Caco-2 (cell line): ENCODE results near the gene AMBP. TPM values are rescaled to one million over a fixed set of nuclear protein-coding genes. Genes with fewer than 3 reads are reported as not detected.

Experiments used
- BruUV-seq: library from RNA; stranded (reverse); fragments of 400-500 nt; replicated peaks from 2 replicates; lab custom pipeline; 2021; lab: Mats Ljungman, UMichigan
- CTCF ChIA-PET: fragments of 300-600 bp; sonication (Branson Sonifier 250); formaldehyde crosslinking; loops from one replicate; lab custom pipeline; 2022; ENCODE audit warnings: antibody characterized with exemption; lab: Charles Lee
- POLR2A ChIA-PET: fragments of 300-600 bp; sonication (Branson Sonifier 250); formaldehyde crosslinking; loops from one replicate; lab custom pipeline; 2022; ENCODE audit warnings: antibody characterized with exemption; lab: Charles Lee
- DNase-seq, 2 experiments: peaks; one replicate each; pipeline versions ENCODE4 v3.0.0 to v3.0.0-alpha.2; 2020 to 2022
- H3K27me3 ChIP-seq: replicated peaks from 2 replicates; pipeline ENCODE4 v1.6.0; 2011; ENCODE audit warnings: low read length; ENCODE audit not compliant: control insufficient read depth, insufficient read depth
- H3K36me3 ChIP-seq: 2 replicates; pipeline ENCODE4 v1.5.1; 2011; ENCODE audit warnings: low read length; ENCODE audit not compliant: control insufficient read depth, insufficient read depth
- H3K4me1 ChIP-seq: fragments of 250-450 bp; sonication (Bioruptor Pico); 2 replicates; pipeline ENCODE4 v1.5.1; 2020; ENCODE audit warnings: mild to moderate bottlenecking
- H3K4me3 ChIP-seq: 2 replicates; pipeline ENCODE4 v1.5.1; 2011; ENCODE audit warnings: low read depth, mild to moderate bottlenecking, control low read depth, low read length
- H3K9me3 ChIP-seq: fragments of 250-450 bp; sonication (Bioruptor Pico); 2 replicates; pipeline ENCODE4 v1.5.1; 2020; ENCODE audit warnings: mild to moderate bottlenecking, moderate library complexity
- H3K27ac Mint-ChIP-seq: one replicate; pipeline ENCODE4 v1.8.0; 2022; ENCODE audit warnings: mixed read lengths; ENCODE audit not compliant: unreplicated experiment
- H3K27me3 Mint-ChIP-seq: one replicate; pipeline ENCODE4 v1.8.0; 2022; ENCODE audit warnings: mixed read lengths; ENCODE audit not compliant: insufficient read depth, unreplicated experiment
- H3K36me3 Mint-ChIP-seq: one replicate; pipeline ENCODE4 v1.8.0; 2022; ENCODE audit warnings: mild to moderate bottlenecking, mixed read lengths; ENCODE audit not compliant: insufficient read depth, unreplicated experiment
- H3K4me1 Mint-ChIP-seq: one replicate; pipeline ENCODE4 v1.8.0; 2022; ENCODE audit warnings: low read depth, mixed read lengths; ENCODE audit not compliant: unreplicated experiment
- H3K4me3 Mint-ChIP-seq: one replicate; pipeline ENCODE4 v1.8.0; 2022; ENCODE audit warnings: mild to moderate bottlenecking, moderate library complexity, mixed read lengths; ENCODE audit not compliant: unreplicated experiment
- H3K9me3 Mint-ChIP-seq: one replicate; pipeline ENCODE4 v1.8.0; 2022; ENCODE audit warnings: mixed read lengths; ENCODE audit not compliant: unreplicated experiment
- intact Hi-C: fragments of 100-400 bp; cut with micrococcal nuclease; formaldehyde crosslinking; loops from one replicate; pipeline ENCODE4 v1.10.0; 2022; ENCODE audit not compliant: unreplicated experiment
- total RNA-seq: library from RNA; stranded (reverse); gene quantifications from 2 replicates; pipeline ENCODE4 v1.2.3, GENCODE V29; 2022
- TF ChIP-seq, protein P1 (sequence below), 2 experiments: fragments of 200-600 bp in 1 of 2; IDR thresholded peaks; 1 replicate in 1 of 2; 2 replicates in 1 of 2; pipeline versions ENCODE4 v1.5.1 to v1.8.0; 2011 to 2022; ENCODE audit warnings: antibody characterized with exemption in 1 of 2, control low read depth in 1 of 2, inconsistent platforms in 1 of 2, low read depth in 1 of 2, low read length in 1 of 2, mild to moderate bottlenecking in 1 of 2, moderate library complexity in 1 of 2; ENCODE audit not compliant: insufficient read depth in 1 of 2, severe bottlenecking in 1 of 2, unreplicated experiment in 1 of 2

AMBP gene
- total RNA-seq, 1 experiment from 2014 or later: 2.2 TPM

DNA sequence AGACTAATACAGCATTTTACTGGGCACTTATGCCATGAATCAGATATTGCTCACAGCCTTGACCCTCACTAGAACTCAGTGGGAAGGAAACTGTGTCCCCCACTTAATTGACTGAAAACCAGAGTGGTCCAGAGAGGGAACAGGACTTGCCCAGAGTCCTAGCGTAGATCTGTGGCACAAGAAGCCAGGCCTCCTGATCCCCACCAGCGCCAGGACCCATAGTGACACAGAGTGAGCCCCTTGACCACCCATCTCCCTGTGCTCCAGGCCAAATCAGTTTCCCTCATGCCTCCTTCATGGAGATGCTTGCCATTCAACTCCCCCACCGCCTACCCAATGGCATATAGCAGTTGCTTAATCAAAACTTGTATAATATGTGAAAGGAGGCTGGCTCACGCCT is 12.7 kb upstream of the AMBP start:
- Histone ChIP-seq H3K4me1 (no peaks in the 10 kb centered on the region), H3K4me3 (no peak overlapping the region), H3K9me3 (no peaks in the 10 kb centered on the region), H3K36me3 (peaks cover 11% of the 10 kb centered on the region), H3K27me3 (no peaks in the 10 kb centered on the region)
- no peaks in the 10 kb centered on the region for H3K9me3 Mint-ChIP-seq
- H3K36me3 Mint-ChIP-seq: peaks cover 16% of the 10 kb centered on the region
- no peak for DNase-seq
- no peak overlapping the region for H3K27ac Mint-ChIP-seq
- no peaks in the 10 kb centered on the region for H3K27me3 Mint-ChIP-seq
- CTCF ChIA-PET: interaction anchor here (0.7 to 1.9 kb wide), 2 partner anchors 8 to 200 kb away, joined by 3 to 5 read pairs; no protein-coding TSS in a partner anchor
- TF ChIP-seq, protein P1, sequence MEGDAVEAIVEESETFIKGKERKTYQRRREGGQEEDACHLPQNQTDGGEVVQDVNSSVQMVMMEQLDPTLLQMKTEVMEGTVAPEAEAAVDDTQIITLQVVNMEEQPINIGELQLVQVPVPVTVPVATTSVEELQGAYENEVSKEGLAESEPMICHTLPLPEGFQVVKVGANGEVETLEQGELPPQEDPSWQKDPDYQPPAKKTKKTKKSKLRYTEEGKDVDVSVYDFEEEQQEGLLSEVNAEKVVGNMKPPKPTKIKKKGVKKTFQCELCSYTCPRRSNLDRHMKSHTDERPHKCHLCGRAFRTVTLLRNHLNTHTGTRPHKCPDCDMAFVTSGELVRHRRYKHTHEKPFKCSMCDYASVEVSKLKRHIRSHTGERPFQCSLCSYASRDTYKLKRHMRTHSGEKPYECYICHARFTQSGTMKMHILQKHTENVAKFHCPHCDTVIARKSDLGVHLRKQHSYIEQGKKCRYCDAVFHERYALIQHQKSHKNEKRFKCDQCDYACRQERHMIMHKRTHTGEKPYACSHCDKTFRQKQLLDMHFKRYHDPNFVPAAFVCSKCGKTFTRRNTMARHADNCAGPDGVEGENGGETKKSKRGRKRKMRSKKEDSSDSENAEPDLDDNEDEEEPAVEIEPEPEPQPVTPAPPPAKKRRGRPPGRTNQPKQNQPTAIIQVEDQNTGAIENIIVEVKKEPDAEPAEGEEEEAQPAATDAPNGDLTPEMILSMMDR (IDR thresholded peaks at IDR 0.05; ENCODE audit: insufficient read depth in 1 of 2, low read depth in 1 of 2, low read length in 1 of 2, severe bottlenecking in 1 of 2, unreplicated experiment in 1 of 2): no peak
- BruUV-seq: no TSS peak
- POLR2A ChIA-PET: interaction anchor here (0.6 kb wide), 1 partner anchor 53 kb away, joined by 4 read pairs; no protein-coding TSS in a partner anchor
- intact Hi-C loops: no loop called here
- H3K4me1 Mint-ChIP-seq: no peaks in the 10 kb centered on the region
- no peak overlapping the region for H3K4me3 Mint-ChIP-seq

DNA sequence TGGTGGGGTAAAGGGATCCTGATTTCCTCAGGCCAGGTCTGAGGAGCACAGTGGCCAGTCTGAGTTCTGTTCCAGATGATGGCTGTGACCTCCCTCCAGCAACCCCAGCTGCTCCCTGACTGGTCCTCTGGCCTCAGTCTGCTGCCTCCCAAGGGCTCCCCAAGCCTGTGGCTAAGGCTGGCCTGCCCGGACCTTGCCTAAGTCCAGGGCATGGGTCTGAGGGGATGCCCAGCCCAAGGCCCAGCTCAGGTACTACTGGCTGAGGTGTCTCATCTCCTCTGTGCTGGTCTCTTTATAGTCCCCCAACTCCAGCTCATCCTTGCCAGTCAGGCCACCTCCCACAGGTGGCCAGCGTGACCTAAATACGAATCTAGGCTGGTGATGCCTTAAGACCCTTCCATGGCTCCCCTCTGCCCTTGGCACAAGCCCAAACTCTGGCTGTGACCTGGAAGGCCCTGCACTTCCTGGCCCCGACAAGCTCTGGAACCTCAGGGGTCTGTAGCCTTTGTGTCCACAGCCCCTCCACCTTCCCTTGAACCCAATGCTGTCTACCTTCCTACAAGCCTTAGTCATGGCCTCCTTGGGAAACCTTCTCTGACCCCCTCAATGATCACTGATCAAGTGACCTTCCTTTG is 11.2 kb upstream of the AMBP start:
- H3K4me1 ChIP-seq: no peaks in the 10 kb centered on the region
- CTCF ChIA-PET: no interaction called here
- H3K4me3 ChIP-seq: no peak overlapping the region
- peaks cover 6% of the 10 kb centered on the region for H3K36me3 ChIP-seq
- H3K27ac Mint-ChIP-seq: no peak overlapping the region
- no peaks in the 10 kb centered on the region for H3K27me3 Mint-ChIP-seq
- TF ChIP-seq, protein P1 (IDR thresholded peaks at IDR 0.05; ENCODE audit: insufficient read depth in 1 of 2, low read depth in 1 of 2, low read length in 1 of 2, severe bottlenecking in 1 of 2, unreplicated experiment in 1 of 2): no peak
- no peaks in the 10 kb centered on the region for H3K9me3 Mint-ChIP-seq
- no peaks in the 10 kb centered on the region for H3K4me1 Mint-ChIP-seq
- H3K27me3 ChIP-seq: no peaks in the 10 kb centered on the region
- POLR2A ChIA-PET: interaction anchor here (1.3 kb wide), 1 partner anchor 10 kb away, joined by 4 read pairs; no protein-coding TSS in a partner anchor
- intact Hi-C loops: no loop called here
- no peak overlapping the region for H3K4me3 Mint-ChIP-seq
- peaks cover 20% of the 10 kb centered on the region for H3K36me3 Mint-ChIP-seq
- no peaks in the 10 kb centered on the region for H3K9me3 ChIP-seq
- no peak for DNase-seq
- no TSS peak for BruUV-seq

DNA sequence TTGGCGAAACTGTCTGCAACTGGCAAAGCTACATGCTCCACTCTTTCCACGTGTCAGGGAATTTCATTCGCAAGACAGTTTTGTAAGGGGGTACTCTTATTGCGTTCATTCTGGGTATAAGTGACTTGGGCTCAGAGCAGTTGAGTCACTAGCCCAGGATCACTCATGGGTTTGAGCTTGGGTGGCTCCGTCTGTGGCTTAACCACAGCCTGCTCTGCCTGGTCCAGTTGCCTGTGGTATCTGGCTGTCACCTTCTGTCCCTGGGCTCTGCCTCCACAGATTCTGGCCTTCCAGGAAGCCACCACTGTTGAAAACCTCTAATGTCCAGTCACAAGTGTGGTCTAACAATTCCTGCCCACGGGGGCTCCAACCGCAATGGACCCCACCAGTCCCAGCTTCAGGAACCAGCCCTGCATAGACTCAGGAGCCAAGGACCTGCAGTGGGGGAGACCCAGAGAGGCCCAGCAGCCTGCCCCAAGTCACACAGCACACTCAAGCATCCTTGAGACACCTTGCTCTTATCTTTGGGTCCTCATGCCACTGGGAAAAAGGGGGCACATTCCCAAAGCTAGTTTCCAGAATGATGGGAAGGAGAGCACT is 10.6 kb upstream of the AMBP start:
- no peak for DNase-seq
- Histone ChIP-seq H3K36me3 (peaks cover 5% of the 10 kb centered on the region), H3K27me3 (no peaks in the 10 kb centered on the region), H3K9me3 (no peaks in the 10 kb centered on the region), H3K4me3 (no peak overlapping the region), H3K4me1 (no peaks in the 10 kb centered on the region)
- H3K27me3 Mint-ChIP-seq: no peaks in the 10 kb centered on the region
- H3K36me3 Mint-ChIP-seq: peaks cover 20% of the 10 kb centered on the region
- ChIA-PET POLR2A (interaction anchor here (1.3 kb wide), 1 partner anchor 11 kb away, joined by 4 read pairs; no protein-coding TSS in a partner anchor), CTCF (interaction anchor here (0.6 kb wide), 1 partner anchor 521 kb away, joined by 3 read pairs; no protein-coding TSS in a partner anchor)
- no peak overlapping the region for H3K4me3 Mint-ChIP-seq
- no peak overlapping the region for H3K27ac Mint-ChIP-seq
- intact Hi-C loops: no loop called here
- no peaks in the 10 kb centered on the region for H3K9me3 Mint-ChIP-seq
- TF ChIP-seq, protein P1 (IDR thresholded peaks at IDR 0.05; ENCODE audit: insufficient read depth in 1 of 2, low read depth in 1 of 2, low read length in 1 of 2, severe bottlenecking in 1 of 2, unreplicated experiment in 1 of 2): no peak
- H3K4me1 Mint-ChIP-seq: no peaks in the 10 kb centered on the region
- no TSS peak for BruUV-seq
